GM18867 (cell line): ENCODE data around the gene IMPA2.
"Not testable (repeated sequence)": the region's sequence is repeated elsewhere in the genome, so short reads cannot be mapped to it uniquely, and the experiment has no call there.

Source experiments
- ATAC-seq: cut with Tn5 transposase; IDR thresholded peaks from one replicate; pipeline ENCODE4 v1.9.1; 2021; ENCODE audit warnings: mild to moderate bottlenecking, moderate library complexity; ENCODE audit not compliant: unreplicated experiment

IMPA2 gene

GRCh38 chr18:11960743-11961380 is 20.4 kb upstream of the IMPA2 start:
- no peak for ATAC-seq

- ATAC-seq = no peak
These were observed 18.7 kb upstream of the IMPA2 start for GRCh38 chr18:11962597-11962996.

GRCh38 chr18:11963991-11964484 is 17.3 kb upstream of the IMPA2 start:
- no peak for ATAC-seq

GRCh38 chr18:11969904-11970835 is 11.1 kb upstream of the IMPA2 start:
- ATAC-seq = no peak

GRCh38 chr18:11970836-11971226 is 10.5 kb upstream of the IMPA2 start:
- not testable (repeated sequence) for ATAC-seq

GRCh38 chr18:11972371-11973174 is 8.7 kb upstream of the IMPA2 start:
- no peak for ATAC-seq

GRCh38 chr18:11974741-11975325 is 6.5 kb upstream of the IMPA2 start:
- no peak for ATAC-seq

- ATAC-seq = no peak
These were observed 5.6 kb upstream of the IMPA2 start for GRCh38 chr18:11975723-11976122.

- no peak for ATAC-seq
These were observed 4.8 kb upstream of the IMPA2 start for GRCh38 chr18:11976315-11977152.

GRCh38 chr18:11977153-11977466 is 4.2 kb upstream of the IMPA2 start:
- ATAC-seq = no peak

GRCh38 chr18:11978956-11979355 is 2.4 kb upstream of the IMPA2 start:
- no peak for ATAC-seq

- no peak for ATAC-seq
These were observed 1.2 kb upstream of the IMPA2 start for GRCh38 chr18:11980163-11980493.

GRCh38 chr18:11980494-11981191 is 664 bp upstream of the IMPA2 start:
- peak; percentile 89 for ATAC-seq

- peak; percentile 24 for ATAC-seq
These were observed 448 bp downstream of the IMPA2 start for GRCh38 chr18:11981543-11982366.

GRCh38 chr18:11982981-11983380 is 1.7 kb downstream of the IMPA2 start:
- ATAC-seq = no peak

GRCh38 chr18:11983592-11983991 is 2.3 kb downstream of the IMPA2 start:
- ATAC-seq = no peak

GRCh38 chr18:11984091-11984490 is 2.8 kb downstream of the IMPA2 start:
- no peak for ATAC-seq

- ATAC-seq = no peak
These were observed 4.3 kb downstream of the IMPA2 start for GRCh38 chr18:11985586-11985985.

GRCh38 chr18:11986061-11986460 is 4.8 kb downstream of the IMPA2 start:
- no peak for ATAC-seq
